Occipital lobe (tissue), 2 donors: ENCODE measurements around the gene SRM. TPM values are rescaled to one million over a fixed set of nuclear protein-coding genes. Genes with fewer than 3 reads are reported as not detected.
"Not testable (repeated sequence)": the region's sequence is repeated elsewhere in the genome, so short reads cannot be mapped to it uniquely, and the experiment has no call there.

Experiments
- DNase-seq: peaks from one replicate; lab custom pipeline; 2025; lab: John Stamatoyannopoulos, UW
- total RNA-seq: library from RNA; depleted of rRNA; stranded (reverse); fragments of >200 nt; gene quantifications from one replicate; pipeline ENCODE4 v1.2.3, GENCODE V29; 2014

Gene SRM
- total RNA-seq: 10.9 TPM

- peak; percentile 87 for DNase-seq
Measured at GRCh38 chr1:11059968-11060830, at the start of gene SRM. TSS of gene SRM (minus strand) at chr1:11060018. CDS start at chr1:11059943, 75 bp downstream.

GRCh38 chr1:11109047-11109760, 49.4 kb upstream of the SRM start:
- no peak for DNase-seq

- DNase-seq: no peak
Measured at GRCh38 chr1:11107599-11107998, 47.8 kb upstream of the SRM start.

- DNase-seq: no peak
Measured at GRCh38 chr1:11105586-11105985, 45.8 kb upstream of the SRM start.

GRCh38 chr1:11101347-11101746, 41.5 kb upstream of the SRM start:
- no peak for DNase-seq

- not testable (repeated sequence) for DNase-seq
Measured at GRCh38 chr1:11100806-11101205, 41.0 kb upstream of the SRM start.

GRCh38 chr1:11100149-11100493, 40.3 kb upstream of the SRM start:
- DNase-seq: no peak

GRCh38 chr1:11099310-11100148, 39.7 kb upstream of the SRM start, which contains the start of gene EXOSC10:
TSS of gene EXOSC10 (minus strand) at chr1:11099869. CDS start at chr1:11099831, 38 bp downstream.
- peak; percentile 88 for DNase-seq

GRCh38 chr1:11098931-11099309, 39.1 kb upstream of the SRM start:
- DNase-seq: no peak

GRCh38 chr1:11083784-11084183, 24.0 kb upstream of the SRM start:
- DNase-seq: not testable (repeated sequence)

- no peak for DNase-seq
Measured at GRCh38 chr1:11080931-11081330, 21.1 kb upstream of the SRM start.

GRCh38 chr1:11078631-11079030, 18.8 kb upstream of the SRM start:
- no peak for DNase-seq

GRCh38 chr1:11073398-11073797, 13.6 kb upstream of the SRM start:
- DNase-seq: not testable (repeated sequence)

- DNase-seq: no peak
Measured at GRCh38 chr1:11072216-11072917, 12.5 kb upstream of the SRM start.

- no peak for DNase-seq
Measured at GRCh38 chr1:11071463-11072215, 11.8 kb upstream of the SRM start.

GRCh38 chr1:11070876-11071275, 11.1 kb upstream of the SRM start:
- no peak for DNase-seq

GRCh38 chr1:11068600-11069473, 9.0 kb upstream of the SRM start:
- DNase-seq: no peak

- DNase-seq: peak; percentile 28
Measured at GRCh38 chr1:11067716-11068599, 8.1 kb upstream of the SRM start.
